Keratinocyte (primary cell): ENCODE results near the gene CHRM4. TPM values are rescaled to one million over a fixed set of nuclear protein-coding genes. Genes with fewer than 3 reads are reported as not detected.

Experiments used
- DNase-seq: peaks from one replicate; pipeline ENCODE4 v3.0.0-alpha.2; 2011; ENCODE audit warnings: low read depth, missing footprints, low spot score
- FAIRE-seq: peaks from 2 replicates; lab custom pipeline; 2011; peaks lifted over from hg19 to GRCh38; lab: Jason Lieb, UNC
- H2AFZ ChIP-seq: 2 replicates; pipeline ENCODE4 v1.6.0; 2012; ENCODE audit warnings: low read length, control low read depth, inconsistent platforms; ENCODE audit not compliant: control insufficient read depth
- H3K27ac ChIP-seq: 2 replicates; pipeline ENCODE4 v1.5.1; 2011; ENCODE audit warnings: low read length; ENCODE audit not compliant: control insufficient read depth, insufficient read depth
- H3K27me3 ChIP-seq: 3 replicates; pipeline ENCODE4 v1.6.0; 2011; ENCODE audit warnings: low read length; ENCODE audit not compliant: control insufficient read depth, insufficient read depth; ENCODE audit errors: extremely low read depth
- H3K36me3 ChIP-seq, 2 experiments: 2 replicates in 1 of 2; 3 replicates in 1 of 2; pipeline ENCODE4 v1.5.1; 2011; ENCODE audit warnings: low read length in 2 of 2, mild to moderate bottlenecking in 1 of 2; ENCODE audit not compliant: control insufficient read depth in 2 of 2, insufficient read depth in 2 of 2; ENCODE audit errors: extremely low read depth in 1 of 2
- H3K4me1 ChIP-seq: 3 replicates; pipeline ENCODE4 v1.5.1; 2011; ENCODE audit warnings: low read length; ENCODE audit not compliant: control insufficient read depth, insufficient read depth; ENCODE audit errors: extremely low read depth
- H3K4me2 ChIP-seq: 3 replicates; pipeline ENCODE4 v1.6.0; 2011; ENCODE audit warnings: low read depth, low read length; ENCODE audit not compliant: control insufficient read depth, insufficient read depth; ENCODE audit errors: extremely low read depth
- H3K4me3 ChIP-seq, 3 experiments: fragments of 200-600 bp in 1 of 3; sonication (generic) in 1 of 3; 2 replicates in 2 of 3; 3 replicates in 1 of 3; pipeline ENCODE4 v1.5.1; 2011 to 2016; ENCODE audit warnings: low read length in 3 of 3, mild to moderate bottlenecking in 3 of 3, control low read depth in 2 of 3, inconsistent platforms in 1 of 3, low read depth in 1 of 3, mixed read lengths in 1 of 3, mixed run types in 1 of 3, moderate library complexity in 1 of 3; ENCODE audit not compliant: control insufficient read depth in 2 of 3, insufficient read depth in 2 of 3; ENCODE audit errors: extremely low read depth in 1 of 3
- H3K79me2 ChIP-seq: 2 replicates; pipeline ENCODE4 v1.6.0; 2012; ENCODE audit warnings: low read length; ENCODE audit not compliant: control insufficient read depth, insufficient read depth
- H3K9ac ChIP-seq: 3 replicates; pipeline ENCODE4 v1.6.0; 2011; ENCODE audit warnings: low read length; ENCODE audit not compliant: control insufficient read depth, insufficient read depth; ENCODE audit errors: extremely low read depth
- H3K9me1 ChIP-seq: 3 replicates; pipeline ENCODE4 v1.6.0; 2011; ENCODE audit warnings: low read length; ENCODE audit not compliant: control insufficient read depth, insufficient read depth; ENCODE audit errors: extremely low read depth
- H3K9me3 ChIP-seq: 2 replicates; pipeline ENCODE4 v1.5.1; 2012; ENCODE audit warnings: low read depth, low read length; ENCODE audit not compliant: control insufficient read depth
- H4K20me1 ChIP-seq: 3 replicates; pipeline ENCODE4 v1.6.0; 2011; ENCODE audit warnings: low read length; ENCODE audit not compliant: control insufficient read depth, insufficient read depth; ENCODE audit errors: extremely low read depth
- CTCF ChIP-seq, 3 experiments: IDR thresholded peaks in 1 of 3; conservative IDR thresholded peaks in 1 of 3; optimal IDR thresholded peaks in 1 of 3; 2 replicates in 2 of 3; 3 replicates in 1 of 3; pipeline versions ENCODE3 to v1.5.1; 2011; ENCODE audit warnings: low read length in 3 of 3, mild to moderate bottlenecking in 3 of 3, moderate library complexity in 2 of 3, control low read depth in 1 of 3, inconsistent platforms in 1 of 3; ENCODE audit not compliant: insufficient read depth in 2 of 3; ENCODE audit errors: extremely low read depth in 1 of 3
- EZH2 ChIP-seq: IDR thresholded peaks from one replicate; pipeline ENCODE4 v1.6.1; 2012; ENCODE audit warnings: inconsistent platforms, mild to moderate bottlenecking, low read length, moderate library complexity
- dilution Hi-C: fragments of 300-500 bp; cut with MboI; formaldehyde crosslinking; loops from one replicate; pipeline ENCODE4 v1.7.0; 2020; ENCODE audit warnings: low sequenced_read_pairs; ENCODE audit not compliant: extremely low pct_ligation_motif_present
- polyA plus RNA-seq, 5 experiments: library from polyadenylated mRNA; depleted of rRNA in 3 of 5; stranded (reverse) in 3 of 5; stranded (forward) in 1 of 5; unstranded in 1 of 5; fragments of >200 nt; gene quantifications; 1 replicate in 1 of 5; 2 replicates in 3 of 5; 3 replicates in 1 of 5; pipeline versions ENCODE4 v1.2.1 to v1.2.3, GENCODE V29; 2011 to 2012; ENCODE audit warnings: missing spikeins in 2 of 5, low read depth in 1 of 5, low replicate concordance in 1 of 5

CHRM4 gene
- polyA plus RNA-seq, 1 donor (not counting 4 experiments of a cell fraction or from before 2014, with no cell fraction given): not detected

GRCh38 chr11:46389450-46390330 lies 1.9 kb downstream of the CHRM4 start:
- TF ChIP-seq CTCF (optimal IDR thresholded peaks at IDR 0.05 in 1 of 3, IDR thresholded peaks at IDR 0.05 in 1 of 3, conservative IDR thresholded peaks at IDR 0.05 in 1 of 3; ENCODE audit: extremely low read depth in 1 of 3, insufficient read depth in 2 of 3, low read length in 3 of 3): peak; percentile 64 to 96 (median 95)
- no peak for TF ChIP-seq EZH2
- Histone ChIP-seq H3K9ac (peak overlapping the region; percentile 52), H3K4me1 (peaks cover 17% of the 10 kb centered on the region), H3K27me3 (peaks cover 66% of the 10 kb centered on the region), H3K4me3 (peak overlapping the region; percentile 39 to 66 (median 64)), H3K36me3 (no peaks in the 10 kb centered on the region), H4K20me1 (peaks cover 8% of the 10 kb centered on the region), H3K9me3 (no peaks in the 10 kb centered on the region), H3K27ac (no peak overlapping the region), H3K4me2 (peak overlapping the region; percentile 88), H2AFZ (peak overlapping the region; percentile 37), H3K9me1 (no peaks in the 10 kb centered on the region), H3K79me2 (no peaks in the 10 kb centered on the region)
- DNase-seq (peak; percentile 25), FAIRE-seq (no peak)
- dilution Hi-C loops: no loop called here

DNA sequence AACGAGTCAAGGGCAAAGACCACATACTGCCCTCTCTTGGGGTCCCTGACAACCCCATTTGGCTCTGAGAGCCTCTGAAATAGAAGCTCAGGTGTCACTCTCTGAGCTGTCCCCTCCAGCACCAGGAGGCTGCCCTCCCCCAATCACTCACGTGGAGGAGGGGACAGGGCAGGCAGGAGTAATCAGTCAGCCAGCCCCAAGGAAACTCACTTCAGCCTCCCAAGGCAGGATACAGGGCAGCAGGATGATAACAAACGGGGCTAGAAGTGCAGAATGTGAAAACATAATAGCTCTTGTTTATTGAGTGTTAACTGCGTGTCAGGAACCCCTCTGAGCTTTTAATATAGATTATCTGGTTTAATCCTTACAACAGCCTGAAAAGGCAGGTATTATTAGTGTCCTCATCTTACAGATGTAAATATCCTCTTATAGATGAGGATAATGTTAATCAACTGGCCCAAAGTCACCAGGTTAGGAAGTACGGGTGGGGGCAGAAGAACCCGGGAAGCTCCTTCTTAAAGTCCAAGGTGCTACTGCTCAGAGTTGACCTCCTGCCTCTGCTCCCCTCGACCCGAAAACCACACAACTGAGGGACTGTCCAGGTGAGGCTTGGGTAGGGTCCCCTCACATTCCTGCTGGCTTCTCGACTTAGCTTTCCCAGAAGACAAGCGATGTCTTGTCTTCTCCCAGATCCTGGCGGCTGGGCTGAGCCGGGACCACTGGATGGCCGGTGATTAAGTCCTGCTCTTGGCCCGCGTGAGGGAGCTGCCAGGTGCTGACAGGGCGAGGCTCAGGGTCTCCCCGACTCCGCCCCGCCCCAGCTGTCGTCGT lies 2.7 kb downstream of the CHRM4 start:
- no peak for DNase-seq
- H3K4me2 ChIP-seq: peak overlapping the region; percentile 88
- TF ChIP-seq EZH2: peak; percentile 67
- no peak for TF ChIP-seq CTCF (optimal IDR thresholded peaks at IDR 0.05 in 1 of 3, IDR thresholded peaks at IDR 0.05 in 1 of 3, conservative IDR thresholded peaks at IDR 0.05 in 1 of 3; ENCODE audit: extremely low read depth in 1 of 3, insufficient read depth in 2 of 3, low read length in 3 of 3)
- dilution Hi-C loops: no loop called here
- no peak for FAIRE-seq
- peaks cover 17% of the 10 kb centered on the region for H3K4me1 ChIP-seq
- H2AFZ ChIP-seq: no peak overlapping the region
- no peaks in the 10 kb centered on the region for H3K36me3 ChIP-seq
- H3K27ac ChIP-seq: no peak overlapping the region
- H3K9ac ChIP-seq: no peak overlapping the region
- no peaks in the 10 kb centered on the region for H3K9me1 ChIP-seq
- peaks cover 8% of the 10 kb centered on the region for H4K20me1 ChIP-seq
- H3K79me2 ChIP-seq: no peaks in the 10 kb centered on the region
- H3K9me3 ChIP-seq: no peaks in the 10 kb centered on the region
- H3K27me3 ChIP-seq: peaks cover 66% of the 10 kb centered on the region
- H3K4me3 ChIP-seq: peak overlapping the region in 1 of 3 experiments; percentile 66
